OCI-LY7 (cell line): ENCODE data around the gene GOSR1. TPM values are rescaled to one million over a fixed set of nuclear protein-coding genes. Genes with fewer than 3 reads are reported as not detected.
"Not testable (repeated sequence)": the region's sequence is repeated elsewhere in the genome, so short reads cannot be mapped to it uniquely, and the experiment has no call there.

ENCODE experiments used
- BruUV-seq: library from RNA; stranded (reverse); fragments of 400-500 nt; replicated peaks from 2 replicates; lab custom pipeline; 2021; lab: Mats Ljungman, UMichigan
- CTCF ChIA-PET: fragments of 300-600 bp; sonication (Branson Sonifier 250); formaldehyde crosslinking; loops from one replicate; lab custom pipeline; 2022; ENCODE audit warnings: antibody characterized with exemption; ENCODE audit not compliant: unreplicated experiment; lab: Charles Lee
- POLR2A ChIA-PET: fragments of 300-600 bp; sonication (Branson Sonifier 250); formaldehyde crosslinking; loops from one replicate; lab custom pipeline; 2022; ENCODE audit warnings: antibody characterized with exemption; lab: Charles Lee
- DNase-seq: peaks from one replicate; pipeline ENCODE4 v3.0.0-alpha.2; 2015; ENCODE audit warnings: low spot score
- H2AFZ ChIP-seq: fragments of 200-600 bp; sonication (generic), shearing (Covaris generic); 2 replicates; pipeline ENCODE4 v1.6.1; 2014; ENCODE audit warnings: mild to moderate bottlenecking, antibody characterized with exemption, low read length, moderate library complexity
- H3K27ac ChIP-seq: fragments of 200-600 bp; sonication (generic); 2 replicates; pipeline ENCODE4 v1.5.1; 2014; ENCODE audit warnings: mixed run types, low read depth, mild to moderate bottlenecking, moderate library complexity, low read length, inconsistent platforms; ENCODE audit not compliant: poor library complexity, severe bottlenecking
- H3K36me3 ChIP-seq: fragments of 200-600 bp; sonication (generic); 2 replicates; pipeline ENCODE4 v1.6.1; 2014; ENCODE audit warnings: mild to moderate bottlenecking, antibody characterized with exemption, low read length, moderate library complexity, mixed read lengths; ENCODE audit not compliant: insufficient read depth
- H3K4me1 ChIP-seq: fragments of 200-600 bp; sonication (generic); 2 replicates; pipeline ENCODE4 v1.5.1; 2014; ENCODE audit warnings: mild to moderate bottlenecking, low read length; ENCODE audit not compliant: insufficient read depth, poor library complexity, severe bottlenecking
- H3K4me2 ChIP-seq: fragments of 200-600 bp; sonication (generic); 2 replicates; pipeline ENCODE4 v1.6.1; 2014; ENCODE audit warnings: mild to moderate bottlenecking, low read length
- H3K4me3 ChIP-seq: fragments of 200-600 bp; sonication (generic); 2 replicates; pipeline ENCODE4 v1.5.1; 2014; ENCODE audit warnings: mild to moderate bottlenecking, low read depth, low read length; ENCODE audit not compliant: poor library complexity, severe bottlenecking
- H3K79me2 ChIP-seq: fragments of 200-600 bp; sonication (generic); 2 replicates; pipeline ENCODE4 v1.6.1; 2016; ENCODE audit warnings: low read depth, mild to moderate bottlenecking, low read length, moderate library complexity, mixed read lengths; ENCODE audit not compliant: insufficient read depth
- H3K9me2 ChIP-seq: fragments of 200-600 bp; sonication (generic); 2 replicates; pipeline ENCODE4 v1.6.1; 2016; ENCODE audit warnings: mild to moderate bottlenecking, low read length, mixed read lengths; ENCODE audit not compliant: insufficient read depth
- H3K9me3 ChIP-seq: fragments of 200-600 bp; sonication (generic); 2 replicates; pipeline ENCODE4 v1.6.1; 2014; ENCODE audit warnings: mild to moderate bottlenecking, mixed run types, low read length, mixed read lengths
- H4K20me1 ChIP-seq: fragments of 200-600 bp; sonication (generic); 2 replicates; pipeline ENCODE4 v1.6.1; 2014; ENCODE audit warnings: mild to moderate bottlenecking, antibody characterized with exemption, low read length, moderate library complexity, mixed read lengths; ENCODE audit not compliant: insufficient read depth
- EZH2phosphoT487 ChIP-seq: fragments of 200-600 bp; sonication (generic); IDR thresholded peaks from 2 replicates; pipeline ENCODE4 v1.6.1; 2018; ENCODE audit warnings: low read depth, borderline replicate concordance, mild to moderate bottlenecking, mixed run types, antibody characterized with exemption, low read length, moderate library complexity, mixed read lengths
- intact Hi-C: fragments of 100-400 bp; cut with micrococcal nuclease; formaldehyde crosslinking; loops from one replicate; pipeline ENCODE4 v1.10.0; 2022; ENCODE audit not compliant: unreplicated experiment
- total RNA-seq, 2 experiments: library from RNA; depleted of rRNA in 1 of 2; stranded (reverse); fragments of >200 nt in 1 of 2; shearing (Covaris generic) in 1 of 2; gene quantifications; 2 replicates each; pipeline ENCODE4 v1.2.3, GENCODE V29; 2014 to 2022
- TF ChIP-seq, protein P1 (sequence below): fragments of 200-600 bp; sonication (generic); conservative IDR thresholded peaks from 2 replicates; pipeline ENCODE4 v1.5.1; 2014; ENCODE audit warnings: mild to moderate bottlenecking, antibody characterized with exemption, low read length, moderate library complexity, mixed read lengths

Gene GOSR1
- total RNA-seq, 2 experiments from 2014 or later = 15.9 to 49.8 TPM

DNA sequence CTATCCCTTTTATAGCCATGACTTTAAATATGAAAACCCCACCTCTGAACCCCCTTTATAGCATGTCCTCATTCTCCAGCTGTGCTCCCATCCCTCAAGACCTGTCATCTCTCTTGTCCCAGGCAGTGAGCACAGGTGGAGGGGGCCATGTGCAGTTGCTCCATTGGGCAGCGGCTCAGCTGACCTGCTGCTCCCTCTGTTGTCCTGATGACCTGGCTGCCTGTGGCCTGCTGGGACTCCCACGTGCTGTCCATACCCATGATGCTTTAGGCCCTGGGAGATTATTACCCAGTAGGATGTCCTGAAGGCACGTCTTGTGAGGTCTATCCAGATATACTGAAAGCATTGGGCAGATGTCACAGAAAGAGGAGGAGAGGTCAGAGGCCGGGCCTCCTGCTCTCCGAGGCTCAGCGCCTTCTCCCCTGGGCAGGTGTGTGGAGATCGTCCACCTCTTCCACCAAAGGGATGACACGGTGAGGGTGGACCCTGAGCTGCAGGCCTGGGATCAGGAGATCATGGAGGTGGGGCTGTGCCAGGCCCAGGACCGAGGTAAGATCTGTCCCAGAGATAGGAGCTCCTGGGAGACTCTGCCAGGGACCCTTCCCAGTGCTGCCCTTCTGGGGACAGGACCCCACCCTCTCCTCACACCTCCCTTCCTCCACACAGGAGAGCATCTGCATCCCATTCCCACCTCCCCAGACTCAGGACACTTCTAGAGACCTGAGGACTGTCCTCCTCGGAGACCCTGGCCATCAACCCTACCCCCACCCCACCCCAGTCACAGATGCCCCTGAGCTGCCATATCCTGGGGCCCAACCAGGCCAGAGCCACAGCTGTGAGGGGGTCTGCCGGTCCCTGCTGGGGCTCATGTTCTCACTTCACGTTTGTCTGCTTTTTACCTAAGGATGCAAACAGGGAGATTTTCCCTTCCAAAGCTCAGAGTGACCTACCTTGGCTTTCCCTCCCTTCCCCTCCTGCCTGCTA lies 58.0 kb downstream of the GOSR1 start:
- intact Hi-C loops = no loop called here
- Histone ChIP-seq H3K9me2 (no peaks in the 10 kb centered on the region), H3K27ac (no peak overlapping the region), H3K79me2 (no peaks in the 10 kb centered on the region), H3K4me2 (no peak overlapping the region), H3K9me3 (no peaks in the 10 kb centered on the region), H2AFZ (no peak overlapping the region), H3K4me3 (no peak overlapping the region), H3K36me3 (no peaks in the 10 kb centered on the region), H3K4me1 (no peaks in the 10 kb centered on the region), H4K20me1 (no peaks in the 10 kb centered on the region)
- POLR2A ChIA-PET = interaction anchor here (0.5 to 0.7 kb wide), 3 partner anchors 50 to 1204 kb away, joined by 3 to 4 read pairs (median 3); no protein-coding TSS in a partner anchor
- CTCF ChIA-PET = no interaction called here
- no peak for DNase-seq
- TF ChIP-seq, protein P1, sequence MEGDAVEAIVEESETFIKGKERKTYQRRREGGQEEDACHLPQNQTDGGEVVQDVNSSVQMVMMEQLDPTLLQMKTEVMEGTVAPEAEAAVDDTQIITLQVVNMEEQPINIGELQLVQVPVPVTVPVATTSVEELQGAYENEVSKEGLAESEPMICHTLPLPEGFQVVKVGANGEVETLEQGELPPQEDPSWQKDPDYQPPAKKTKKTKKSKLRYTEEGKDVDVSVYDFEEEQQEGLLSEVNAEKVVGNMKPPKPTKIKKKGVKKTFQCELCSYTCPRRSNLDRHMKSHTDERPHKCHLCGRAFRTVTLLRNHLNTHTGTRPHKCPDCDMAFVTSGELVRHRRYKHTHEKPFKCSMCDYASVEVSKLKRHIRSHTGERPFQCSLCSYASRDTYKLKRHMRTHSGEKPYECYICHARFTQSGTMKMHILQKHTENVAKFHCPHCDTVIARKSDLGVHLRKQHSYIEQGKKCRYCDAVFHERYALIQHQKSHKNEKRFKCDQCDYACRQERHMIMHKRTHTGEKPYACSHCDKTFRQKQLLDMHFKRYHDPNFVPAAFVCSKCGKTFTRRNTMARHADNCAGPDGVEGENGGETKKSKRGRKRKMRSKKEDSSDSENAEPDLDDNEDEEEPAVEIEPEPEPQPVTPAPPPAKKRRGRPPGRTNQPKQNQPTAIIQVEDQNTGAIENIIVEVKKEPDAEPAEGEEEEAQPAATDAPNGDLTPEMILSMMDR = no peak
- no peak for TF ChIP-seq EZH2phosphoT487
- no TSS peak for BruUV-seq

DNA sequence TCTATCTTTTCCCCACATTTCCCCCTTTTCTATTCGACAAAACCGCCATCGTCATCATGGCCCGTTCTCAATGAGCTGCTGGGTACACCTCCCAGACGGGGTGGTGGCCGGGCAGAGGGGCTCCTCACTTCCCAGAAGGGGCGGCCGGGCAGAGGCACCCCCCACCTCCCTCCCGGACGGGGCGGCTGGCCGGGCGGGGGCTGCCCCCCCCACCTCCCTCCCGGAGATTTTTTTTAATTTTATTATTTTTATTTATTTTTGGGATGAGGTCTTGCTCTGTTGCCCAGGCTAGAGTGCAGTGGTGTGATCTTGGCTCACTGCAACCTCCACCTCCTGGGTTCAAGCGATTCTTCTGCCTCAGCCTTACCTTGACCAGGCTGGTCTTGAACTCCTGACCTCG lies 59.6 kb downstream of the GOSR1 start:
- CTCF ChIA-PET, POLR2A ChIA-PET, H3K36me3 ChIP-seq, BruUV-seq, DNase-seq, H3K4me1 ChIP-seq, H3K27ac ChIP-seq, H2AFZ ChIP-seq, H4K20me1 ChIP-seq, intact Hi-C loops, H3K79me2 ChIP-seq, H3K4me2 ChIP-seq, H3K9me3 ChIP-seq, H3K4me3 ChIP-seq, H3K9me2 ChIP-seq: not testable (repeated sequence)

DNA sequence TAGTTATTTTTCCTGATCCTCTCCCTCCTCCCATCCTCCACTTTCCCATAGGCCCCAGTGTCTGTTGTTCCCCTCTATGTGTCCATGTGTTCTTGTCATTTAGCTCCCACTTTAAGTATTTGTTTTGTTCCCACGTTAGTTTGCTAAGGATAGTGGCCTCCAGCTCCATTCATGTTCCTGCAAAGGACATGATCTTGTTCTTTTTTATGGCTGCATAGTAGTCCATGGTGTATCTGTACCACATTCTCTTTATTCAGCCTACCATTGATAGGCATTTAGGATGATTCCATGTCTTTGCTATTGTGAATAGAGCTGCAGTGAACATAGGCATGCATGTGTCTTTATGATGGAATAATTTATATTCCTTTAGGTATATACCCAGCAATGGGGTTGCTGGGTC lies 60.5 kb downstream of the GOSR1 start:
- H3K9me3 ChIP-seq, H3K4me1 ChIP-seq, H2AFZ ChIP-seq, CTCF ChIA-PET, H4K20me1 ChIP-seq, H3K79me2 ChIP-seq, DNase-seq, H3K9me2 ChIP-seq, POLR2A ChIA-PET, H3K4me2 ChIP-seq, H3K36me3 ChIP-seq, H3K27ac ChIP-seq, intact Hi-C loops, BruUV-seq, H3K4me3 ChIP-seq: not testable (repeated sequence)
